MCF 10A (cell line): ENCODE data around the gene KLKB1. TPM values are rescaled to one million over a fixed set of nuclear protein-coding genes. Genes with fewer than 3 reads are reported as not detected.

Source experiments
- BruUV-seq: library from RNA; stranded (reverse); fragments of 400-500 nt; replicated peaks from 2 replicates; lab custom pipeline; 2021; lab: Mats Ljungman, UMichigan
- CTCF ChIA-PET: fragments of 300-600 bp; sonication (Branson Sonifier 250); formaldehyde crosslinking; extraction: SDS; loops from one replicate; lab custom pipeline; 2021; ENCODE audit warnings: antibody characterized with exemption, inconsistent platforms; lab: Yijun Ruan, JAX
- POLR2A ChIA-PET: fragments of 300-600, 350-650 bp; sonication (Branson Sonifier 250); formaldehyde crosslinking; extraction: SDS; loops from one replicate; lab custom pipeline; 2020; ENCODE audit warnings: antibody characterized with exemption, inconsistent platforms; lab: Yijun Ruan, JAX
- DNase-seq: peaks from one replicate; pipeline ENCODE4 v3.0.0-alpha.2; 2018; ENCODE audit not compliant: unreplicated experiment
- H3K27ac Mint-ChIP-seq: one replicate; pipeline ENCODE4 v1.8.0; 2022; ENCODE audit warnings: mild to moderate bottlenecking, low read depth, mixed read lengths; ENCODE audit not compliant: unreplicated experiment
- H3K27me3 Mint-ChIP-seq: one replicate; pipeline ENCODE4 v1.8.0; 2022; ENCODE audit warnings: mixed read lengths; ENCODE audit not compliant: insufficient read depth, unreplicated experiment
- H3K36me3 Mint-ChIP-seq: one replicate; pipeline ENCODE4 v1.8.0; 2022; ENCODE audit warnings: mild to moderate bottlenecking, moderate library complexity, mixed read lengths; ENCODE audit not compliant: insufficient read depth, unreplicated experiment
- H3K4me1 Mint-ChIP-seq: one replicate; pipeline ENCODE4 v1.8.0; 2022; ENCODE audit warnings: mixed read lengths; ENCODE audit not compliant: insufficient read depth, unreplicated experiment
- H3K4me3 Mint-ChIP-seq: one replicate; pipeline ENCODE4 v1.8.0; 2022; ENCODE audit warnings: mild to moderate bottlenecking, moderate library complexity, mixed read lengths; ENCODE audit not compliant: unreplicated experiment
- H3K9me3 Mint-ChIP-seq: one replicate; pipeline ENCODE4 v1.8.0; 2022; ENCODE audit warnings: mixed read lengths; ENCODE audit not compliant: unreplicated experiment
- intact Hi-C: fragments of 100-400 bp; cut with micrococcal nuclease; formaldehyde crosslinking; loops from 2 replicates; pipeline ENCODE4 v1.14.1; 2022
- total RNA-seq: library from RNA; stranded (reverse); gene quantifications from 2 replicates; pipeline ENCODE4 v1.2.3, GENCODE V29; 2022
- TF ChIP-seq, protein P1 (sequence below): fragments of 200-600 bp; IDR thresholded peaks from one replicate; pipeline ENCODE4 v1.8.0; 2022; ENCODE audit warnings: antibody characterized with exemption, mild to moderate bottlenecking; ENCODE audit not compliant: unreplicated experiment

The KLKB1 gene
- total RNA-seq, 1 experiment from 2014 or later = 0.21 TPM

DNA sequence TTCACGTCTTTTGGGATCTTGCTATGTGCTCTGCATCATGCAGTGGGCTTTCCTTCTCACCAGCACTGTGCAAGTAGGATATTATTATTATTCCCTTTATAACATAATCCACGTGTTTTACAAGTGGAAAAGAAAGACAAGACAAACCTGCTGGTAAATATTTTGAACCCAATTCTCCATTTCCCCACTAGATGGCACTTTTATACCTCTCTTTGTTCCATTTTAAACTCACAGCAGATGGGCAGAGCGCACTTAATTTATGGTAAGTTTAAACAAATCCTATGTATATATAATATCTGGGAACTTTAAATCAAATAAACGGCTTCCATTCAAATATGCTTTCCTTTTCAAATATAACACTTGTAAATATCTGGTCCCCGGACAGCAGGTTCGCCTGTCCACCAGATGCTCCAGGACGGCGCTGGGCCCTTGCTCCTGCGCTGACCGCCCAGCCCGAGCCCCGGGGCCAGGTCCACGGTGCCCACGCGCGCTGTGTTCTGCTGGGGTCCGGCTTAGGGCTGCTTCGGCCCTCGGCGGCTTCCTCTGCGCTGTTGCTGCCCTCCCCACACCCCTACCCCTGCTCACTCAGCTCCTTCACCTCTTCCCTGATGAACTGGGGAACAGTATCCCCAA lies 69.8 kb downstream of the KLKB1 start:
- Mint-ChIP-seq H3K36me3 (no peaks in the 10 kb centered on the region), H3K4me1 (no peaks in the 10 kb centered on the region), H3K27ac (no peak overlapping the region), H3K9me3 (no peaks in the 10 kb centered on the region), H3K4me3 (no peak overlapping the region), H3K27me3 (no peaks in the 10 kb centered on the region)
- CTCF ChIA-PET = interaction anchor here (0.6 to 9.6 kb wide), 15 partner anchors 9 to 327 kb away, joined by 3 to 204 read pairs (median 5); no protein-coding TSS in a partner anchor
- intact Hi-C loops = loop anchor here (1.0 to 5.0 kb wide), 3 partner anchors 176 to 425 kb away; partner anchors contain the start of gene FAT1
- POLR2A ChIA-PET = no interaction called here
- peak; percentile 62 for DNase-seq
- no TSS peak for BruUV-seq
- TF ChIP-seq, protein P1, sequence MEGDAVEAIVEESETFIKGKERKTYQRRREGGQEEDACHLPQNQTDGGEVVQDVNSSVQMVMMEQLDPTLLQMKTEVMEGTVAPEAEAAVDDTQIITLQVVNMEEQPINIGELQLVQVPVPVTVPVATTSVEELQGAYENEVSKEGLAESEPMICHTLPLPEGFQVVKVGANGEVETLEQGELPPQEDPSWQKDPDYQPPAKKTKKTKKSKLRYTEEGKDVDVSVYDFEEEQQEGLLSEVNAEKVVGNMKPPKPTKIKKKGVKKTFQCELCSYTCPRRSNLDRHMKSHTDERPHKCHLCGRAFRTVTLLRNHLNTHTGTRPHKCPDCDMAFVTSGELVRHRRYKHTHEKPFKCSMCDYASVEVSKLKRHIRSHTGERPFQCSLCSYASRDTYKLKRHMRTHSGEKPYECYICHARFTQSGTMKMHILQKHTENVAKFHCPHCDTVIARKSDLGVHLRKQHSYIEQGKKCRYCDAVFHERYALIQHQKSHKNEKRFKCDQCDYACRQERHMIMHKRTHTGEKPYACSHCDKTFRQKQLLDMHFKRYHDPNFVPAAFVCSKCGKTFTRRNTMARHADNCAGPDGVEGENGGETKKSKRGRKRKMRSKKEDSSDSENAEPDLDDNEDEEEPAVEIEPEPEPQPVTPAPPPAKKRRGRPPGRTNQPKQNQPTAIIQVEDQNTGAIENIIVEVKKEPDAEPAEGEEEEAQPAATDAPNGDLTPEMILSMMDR = peak; percentile 68

DNA sequence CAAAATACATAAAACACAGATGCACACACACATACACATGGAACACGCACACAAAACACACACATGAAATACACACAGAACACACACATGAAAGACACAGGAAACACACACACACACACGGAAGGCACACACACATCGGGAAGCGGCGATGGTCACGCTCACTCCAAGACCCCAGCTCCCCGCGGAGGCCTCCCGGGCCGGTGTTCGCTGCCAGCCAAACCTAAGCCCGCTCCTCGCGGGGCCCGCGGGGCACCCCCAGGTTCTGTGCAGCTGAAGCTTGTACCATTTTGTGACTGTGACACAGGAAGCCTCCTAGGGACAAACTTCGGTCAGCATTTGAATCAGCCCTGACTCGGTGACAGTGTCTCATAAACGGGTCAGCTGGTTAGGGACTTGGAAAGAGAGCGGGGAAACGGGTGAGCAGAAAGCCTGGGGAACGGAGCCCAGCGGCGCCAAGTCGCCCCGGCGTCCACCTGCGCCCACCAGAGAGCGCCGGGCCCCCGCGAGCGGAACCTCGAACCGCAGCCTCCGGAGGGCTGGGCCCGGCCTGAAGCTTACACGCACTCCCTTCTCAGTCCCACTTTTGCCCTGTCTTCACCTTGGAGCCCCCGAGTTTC lies 70.8 kb downstream of the KLKB1 start:
- no TSS peak for BruUV-seq
- Mint-ChIP-seq H3K9me3 (no peaks in the 10 kb centered on the region), H3K4me3 (no peak overlapping the region), H3K27ac (no peak overlapping the region), H3K4me1 (no peaks in the 10 kb centered on the region), H3K36me3 (no peaks in the 10 kb centered on the region), H3K27me3 (no peaks in the 10 kb centered on the region)
- intact Hi-C loops = loop anchor here (5.0 kb wide), 1 partner anchor 424 kb away; the partner anchor contains the start of gene FAT1
- POLR2A ChIA-PET = no interaction called here
- TF ChIP-seq, protein P1 = no peak
- CTCF ChIA-PET = interaction anchor here (1.1 to 9.6 kb wide), 3 partner anchors 279 to 291 kb away, joined by 3 to 204 read pairs (median 4); no protein-coding TSS in a partner anchor
- DNase-seq = no peak

DNA sequence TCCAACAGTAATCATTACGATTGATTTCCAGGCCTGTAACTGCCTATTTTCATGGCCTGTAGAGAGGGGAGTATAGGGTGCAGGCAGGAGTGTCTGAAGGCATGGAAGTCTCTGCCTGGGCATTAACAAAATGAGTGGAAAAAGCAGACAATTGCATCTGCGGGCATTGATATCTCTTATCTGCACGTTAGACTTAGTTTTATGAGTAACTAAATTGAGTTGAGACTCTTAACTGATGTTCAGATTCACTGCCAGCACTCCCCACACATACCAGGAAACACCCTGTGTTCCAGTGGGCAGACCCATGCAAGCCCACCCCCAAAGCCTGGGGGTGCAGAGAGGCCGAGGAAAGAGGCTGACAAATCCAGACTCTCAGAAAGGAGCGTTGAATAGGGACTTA lies 72.0 kb downstream of the KLKB1 start:
- DNase-seq = no peak
- TF ChIP-seq, protein P1 = no peak
- Mint-ChIP-seq H3K36me3 (no peaks in the 10 kb centered on the region), H3K4me1 (no peaks in the 10 kb centered on the region), H3K27me3 (no peaks in the 10 kb centered on the region), H3K4me3 (no peak overlapping the region), H3K9me3 (no peaks in the 10 kb centered on the region), H3K27ac (no peak overlapping the region)
- CTCF ChIA-PET = interaction anchor here (0.6 to 9.6 kb wide), 6 partner anchors 9 to 290 kb away, joined by 3 to 204 read pairs (median 4); no protein-coding TSS in a partner anchor
- no TSS peak for BruUV-seq
- intact Hi-C loops = loop anchor here (5.0 kb wide), 1 partner anchor 423 kb away; the partner anchor contains the start of gene FAT1
- POLR2A ChIA-PET = no interaction called here
